Astrocyte (in vitro differentiated cells and primary cell): ENCODE results near the gene PDK2. TPM values are rescaled to one million over a fixed set of nuclear protein-coding genes. Genes with fewer than 3 reads are reported as not detected.

ENCODE experiments used
- DNase-seq: peaks from one replicate; pipeline ENCODE4 v3.0.0-alpha.2; 2010; ENCODE audit warnings: low read depth
- FAIRE-seq: peaks from 2 replicates; lab custom pipeline; 2011; peaks lifted over from hg19 to GRCh38; lab: Jason Lieb, UNC
- H2AFZ ChIP-seq: 2 replicates; pipeline ENCODE4 v1.6.0; 2012; ENCODE audit warnings: low read depth, low read length, inconsistent platforms
- H3K27ac ChIP-seq: 2 replicates; pipeline ENCODE4 v1.5.1; 2011; ENCODE audit warnings: low read depth, low read length, inconsistent platforms
- H3K27me3 ChIP-seq: 2 replicates; pipeline ENCODE4 v1.6.0; 2011; ENCODE audit warnings: low read length, inconsistent platforms; ENCODE audit not compliant: insufficient read depth
- H3K36me3 ChIP-seq: 2 replicates; pipeline ENCODE4 v1.5.1; 2011; ENCODE audit warnings: low read length, inconsistent platforms; ENCODE audit not compliant: insufficient read depth
- H3K4me1 ChIP-seq: 2 replicates; pipeline ENCODE4 v1.5.1; 2011; ENCODE audit warnings: low read length, inconsistent platforms; ENCODE audit not compliant: insufficient read depth
- H3K4me2 ChIP-seq: 2 replicates; pipeline ENCODE4 v1.6.0; 2012; ENCODE audit warnings: low read length, inconsistent platforms
- H3K4me3 ChIP-seq: 2 replicates; pipeline ENCODE4 v1.5.1; 2011; ENCODE audit warnings: low read depth, mild to moderate bottlenecking, low read length, inconsistent platforms; ENCODE audit not compliant: insufficient read depth
- H3K79me2 ChIP-seq: 2 replicates; pipeline ENCODE4 v1.6.0; 2012; ENCODE audit warnings: mild to moderate bottlenecking, low read length, inconsistent platforms; ENCODE audit not compliant: insufficient read depth
- H3K9ac ChIP-seq: 2 replicates; pipeline ENCODE4 v1.6.0; 2012; ENCODE audit warnings: mild to moderate bottlenecking, low read length, inconsistent platforms
- H3K9me3 ChIP-seq: 2 replicates; pipeline ENCODE4 v1.5.1; 2012; ENCODE audit warnings: low read depth, mild to moderate bottlenecking, low read length, inconsistent platforms; ENCODE audit not compliant: insufficient read depth
- H4K20me1 ChIP-seq: 2 replicates; pipeline ENCODE4 v1.6.0; 2012; ENCODE audit warnings: low read length, inconsistent platforms; ENCODE audit not compliant: insufficient read depth
- H3K27ac Mint-ChIP-seq: one replicate; pipeline ENCODE4 v1.8.0; 2021; ENCODE audit warnings: mild to moderate bottlenecking, mixed read lengths; ENCODE audit not compliant: unreplicated experiment
- H3K27me3 Mint-ChIP-seq: one replicate; pipeline ENCODE4 v1.8.0; 2021; ENCODE audit warnings: low read depth, mixed read lengths; ENCODE audit not compliant: unreplicated experiment
- H3K36me3 Mint-ChIP-seq: one replicate; pipeline ENCODE4 v1.8.0; 2021; ENCODE audit warnings: low read depth, mixed read lengths; ENCODE audit not compliant: unreplicated experiment
- H3K4me1 Mint-ChIP-seq: one replicate; pipeline ENCODE4 v1.8.0; 2021; ENCODE audit warnings: low read depth, mixed read lengths; ENCODE audit not compliant: unreplicated experiment
- H3K4me3 Mint-ChIP-seq: one replicate; pipeline ENCODE4 v1.8.0; 2021; ENCODE audit warnings: mild to moderate bottlenecking, moderate library complexity, mixed read lengths; ENCODE audit not compliant: unreplicated experiment
- H3K9me3 Mint-ChIP-seq: one replicate; pipeline ENCODE4 v1.8.0; 2021; ENCODE audit warnings: mild to moderate bottlenecking, mixed read lengths; ENCODE audit not compliant: unreplicated experiment
- EZH2 ChIP-seq: IDR thresholded peaks from 2 replicates; pipeline ENCODE4 v1.6.1; 2012; ENCODE audit warnings: mild to moderate bottlenecking, low read length, inconsistent platforms; ENCODE audit not compliant: insufficient read depth
- total RNA-seq: library from RNA; stranded (reverse); gene quantifications from 2 replicates; pipeline ENCODE4 v1.2.1, GENCODE V29; 2021
- TF ChIP-seq, protein P1 (sequence below): IDR thresholded peaks from 2 replicates; pipeline ENCODE4 v1.5.1; 2011; ENCODE audit warnings: low read depth, mild to moderate bottlenecking, inconsistent platforms, low read length, moderate library complexity; ENCODE audit not compliant: insufficient read depth

Gene PDK2
- total RNA-seq, 1 donor from 2014 or later, result 25.8 TPM

DNA sequence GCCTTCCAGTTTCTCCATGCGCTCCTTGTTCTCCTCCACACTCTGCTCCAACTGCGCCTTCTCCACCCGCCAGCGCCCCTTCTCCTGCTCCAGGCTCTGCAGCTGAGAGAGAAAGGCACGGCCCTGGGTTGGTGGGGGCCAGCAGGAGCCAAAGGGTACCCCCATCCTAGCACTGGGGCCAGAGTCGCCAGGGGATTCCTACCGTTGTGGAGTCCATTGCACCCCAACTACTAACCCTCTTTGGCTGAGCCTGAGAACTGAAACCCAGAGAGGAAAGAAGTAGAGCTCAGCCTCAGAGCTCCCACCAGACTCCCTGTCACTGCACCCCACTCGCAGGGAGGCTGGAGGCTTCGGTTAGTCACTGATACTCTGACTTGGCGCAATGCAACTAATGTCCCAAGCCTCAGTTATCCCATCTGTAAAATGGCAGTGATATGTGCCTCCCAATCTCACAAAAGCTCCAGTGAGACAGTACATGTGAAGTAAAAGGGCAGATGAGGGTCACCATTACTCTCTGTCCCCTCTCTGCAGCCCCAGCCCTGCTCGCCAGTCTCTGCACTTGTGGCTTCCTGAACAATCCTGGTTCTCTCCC, 41.0 kb downstream of the PDK2 start:
- no peaks in the 10 kb centered on the region for H3K9me3 Mint-ChIP-seq
- Histone ChIP-seq H3K27me3 (no peaks in the 10 kb centered on the region), H3K4me1 (peaks cover 19% of the 10 kb centered on the region), H3K9ac (no peak overlapping the region), H3K9me3 (no peaks in the 10 kb centered on the region), H3K4me2 (no peak overlapping the region), H3K36me3 (peaks cover 30% of the 10 kb centered on the region), H3K79me2 (peaks cover 24% of the 10 kb centered on the region), H2AFZ (no peak overlapping the region), H3K27ac (no peak overlapping the region), H3K4me3 (no peak overlapping the region), H4K20me1 (peaks cover 85% of the 10 kb centered on the region)
- peaks cover 11% of the 10 kb centered on the region for H3K4me1 Mint-ChIP-seq
- TF ChIP-seq, protein P1, sequence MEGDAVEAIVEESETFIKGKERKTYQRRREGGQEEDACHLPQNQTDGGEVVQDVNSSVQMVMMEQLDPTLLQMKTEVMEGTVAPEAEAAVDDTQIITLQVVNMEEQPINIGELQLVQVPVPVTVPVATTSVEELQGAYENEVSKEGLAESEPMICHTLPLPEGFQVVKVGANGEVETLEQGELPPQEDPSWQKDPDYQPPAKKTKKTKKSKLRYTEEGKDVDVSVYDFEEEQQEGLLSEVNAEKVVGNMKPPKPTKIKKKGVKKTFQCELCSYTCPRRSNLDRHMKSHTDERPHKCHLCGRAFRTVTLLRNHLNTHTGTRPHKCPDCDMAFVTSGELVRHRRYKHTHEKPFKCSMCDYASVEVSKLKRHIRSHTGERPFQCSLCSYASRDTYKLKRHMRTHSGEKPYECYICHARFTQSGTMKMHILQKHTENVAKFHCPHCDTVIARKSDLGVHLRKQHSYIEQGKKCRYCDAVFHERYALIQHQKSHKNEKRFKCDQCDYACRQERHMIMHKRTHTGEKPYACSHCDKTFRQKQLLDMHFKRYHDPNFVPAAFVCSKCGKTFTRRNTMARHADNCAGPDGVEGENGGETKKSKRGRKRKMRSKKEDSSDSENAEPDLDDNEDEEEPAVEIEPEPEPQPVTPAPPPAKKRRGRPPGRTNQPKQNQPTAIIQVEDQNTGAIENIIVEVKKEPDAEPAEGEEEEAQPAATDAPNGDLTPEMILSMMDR, result no peak
- no peak for TF ChIP-seq EZH2
- H3K4me3 Mint-ChIP-seq, result no peak overlapping the region
- peaks cover 37% of the 10 kb centered on the region for H3K36me3 Mint-ChIP-seq
- H3K27ac Mint-ChIP-seq, result no peak overlapping the region
- no peak for DNase-seq
- FAIRE-seq, result no peak
- no peaks in the 10 kb centered on the region for H3K27me3 Mint-ChIP-seq

DNA sequence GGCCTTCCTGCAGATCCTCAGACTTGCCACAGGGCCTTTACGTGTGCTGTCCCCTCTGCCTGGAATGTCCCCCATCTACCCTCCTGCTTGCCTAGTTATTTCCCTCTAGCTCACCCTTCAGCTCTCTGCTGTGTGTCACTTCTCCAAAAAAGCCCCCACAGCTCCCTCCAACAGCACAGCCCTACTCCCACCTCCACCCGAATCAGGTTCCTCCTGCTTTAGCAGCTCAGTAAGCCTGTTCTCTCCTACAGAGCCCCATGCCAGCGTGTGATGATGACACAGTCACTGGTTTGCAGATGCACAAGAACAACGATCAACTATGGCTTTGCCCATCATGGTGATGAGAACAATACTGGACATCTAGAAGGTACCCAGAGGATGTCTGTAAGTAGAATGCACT, 41.9 kb downstream of the PDK2 start:
- no peaks in the 10 kb centered on the region for H3K27me3 Mint-ChIP-seq
- no peak overlapping the region for H2AFZ ChIP-seq
- H3K4me1 Mint-ChIP-seq, result peaks cover 9% of the 10 kb centered on the region
- H3K27ac ChIP-seq, result no peak overlapping the region
- H3K9me3 Mint-ChIP-seq, result no peaks in the 10 kb centered on the region
- H3K9ac ChIP-seq, result no peak overlapping the region
- no peak overlapping the region for H3K4me2 ChIP-seq
- H3K9me3 ChIP-seq, result no peaks in the 10 kb centered on the region
- peaks cover 92% of the 10 kb centered on the region for H4K20me1 ChIP-seq
- H3K27me3 ChIP-seq, result no peaks in the 10 kb centered on the region
- H3K4me1 ChIP-seq, result peaks cover 19% of the 10 kb centered on the region
- peak overlapping the region; percentile 41 for H3K27ac Mint-ChIP-seq
- TF ChIP-seq, protein P1, result no peak
- TF ChIP-seq EZH2, result no peak
- no peak overlapping the region for H3K4me3 Mint-ChIP-seq
- no peak for FAIRE-seq
- H3K79me2 ChIP-seq, result peaks cover 29% of the 10 kb centered on the region
- no peak overlapping the region for H3K4me3 ChIP-seq
- DNase-seq, result no peak
- H3K36me3 ChIP-seq, result peaks cover 38% of the 10 kb centered on the region
- H3K36me3 Mint-ChIP-seq, result peaks cover 44% of the 10 kb centered on the region

DNA sequence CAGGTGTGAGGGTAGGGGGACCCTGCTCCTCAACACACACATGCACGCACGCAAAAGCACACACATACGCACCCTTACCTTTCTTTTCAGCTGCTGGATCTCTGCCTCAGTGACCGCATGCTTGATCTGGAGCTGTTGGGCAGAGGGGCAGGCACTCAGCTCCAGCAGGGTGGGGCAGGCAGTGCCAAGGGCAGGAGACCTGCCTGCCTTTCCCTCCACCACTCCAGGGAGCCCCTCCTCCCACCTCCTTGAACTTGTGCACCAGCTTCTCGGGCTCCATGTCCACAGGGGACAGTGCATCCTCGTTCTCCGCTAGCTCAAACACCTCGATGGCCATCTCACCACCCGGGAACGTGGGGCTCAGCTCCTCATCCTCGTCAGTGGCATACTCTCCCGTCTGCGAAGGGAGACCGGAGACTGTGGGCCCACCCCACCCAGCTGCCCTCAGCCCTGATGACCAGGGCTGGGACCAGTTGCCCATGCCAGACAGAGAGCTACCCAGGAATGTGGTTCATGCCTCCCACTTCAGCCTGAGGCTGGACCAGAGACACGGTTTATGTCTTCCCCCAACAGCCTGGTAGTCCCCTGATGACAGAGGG, 44.1 kb downstream of the PDK2 start:
- Mint-ChIP-seq H3K36me3 (peaks cover 62% of the 10 kb centered on the region), H3K9me3 (no peaks in the 10 kb centered on the region), H3K27ac (no peak overlapping the region), H3K4me1 (no peaks in the 10 kb centered on the region), H3K27me3 (no peaks in the 10 kb centered on the region), H3K4me3 (no peak overlapping the region)
- peaks cover 45% of the 10 kb centered on the region for H3K36me3 ChIP-seq
- no peaks in the 10 kb centered on the region for H3K27me3 ChIP-seq
- peaks cover 9% of the 10 kb centered on the region for H3K4me1 ChIP-seq
- DNase-seq, result no peak
- peaks cover 51% of the 10 kb centered on the region for H3K79me2 ChIP-seq
- H3K27ac ChIP-seq, result no peak overlapping the region
- H3K4me3 ChIP-seq, result no peak overlapping the region
- no peak overlapping the region for H2AFZ ChIP-seq
- no peak overlapping the region for H3K9ac ChIP-seq
- no peaks in the 10 kb centered on the region for H3K9me3 ChIP-seq
- peak; percentile 32 for TF ChIP-seq EZH2
- TF ChIP-seq, protein P1, result no peak
- H3K4me2 ChIP-seq, result no peak overlapping the region
- H4K20me1 ChIP-seq, result peaks cover 94% of the 10 kb centered on the region
- FAIRE-seq, result no peak
